ENCODE results near the gene LST1.

Gene LST1

DNA sequence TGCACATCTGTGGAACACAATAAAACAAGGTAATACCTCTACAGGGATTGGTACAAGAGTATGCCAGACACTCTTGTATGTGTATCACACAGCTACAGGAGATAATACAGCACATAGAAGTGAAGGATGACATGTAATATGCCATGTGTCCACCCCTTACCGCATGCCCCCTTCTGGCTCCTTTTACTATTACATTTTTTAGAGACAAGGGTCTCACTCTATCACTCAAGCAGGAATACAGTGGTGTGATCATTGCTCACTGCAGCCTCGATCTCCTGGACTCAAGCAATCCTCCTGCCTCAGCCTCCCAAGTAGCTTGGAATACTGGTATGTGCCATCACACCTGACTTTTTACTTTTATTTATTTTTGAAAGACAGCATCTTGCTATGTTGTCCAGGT is 10.9 kb downstream of the LST1 start:
- in situ Hi-C loops (cut with HindIII; ENCODE audit: low pct_unique_long_range_greater_than_20kb, low sequenced_read_pairs): no loop called here
- TF ChIP-seq JUND (IDR thresholded peaks at IDR 0.05; ENCODE audit: low read depth): no peak
- DNase-seq (ENCODE audit: low read depth in 1 of 2, low spot score in 1 of 2): peak in 1 of 2 experiments; percentile 54

DNA sequence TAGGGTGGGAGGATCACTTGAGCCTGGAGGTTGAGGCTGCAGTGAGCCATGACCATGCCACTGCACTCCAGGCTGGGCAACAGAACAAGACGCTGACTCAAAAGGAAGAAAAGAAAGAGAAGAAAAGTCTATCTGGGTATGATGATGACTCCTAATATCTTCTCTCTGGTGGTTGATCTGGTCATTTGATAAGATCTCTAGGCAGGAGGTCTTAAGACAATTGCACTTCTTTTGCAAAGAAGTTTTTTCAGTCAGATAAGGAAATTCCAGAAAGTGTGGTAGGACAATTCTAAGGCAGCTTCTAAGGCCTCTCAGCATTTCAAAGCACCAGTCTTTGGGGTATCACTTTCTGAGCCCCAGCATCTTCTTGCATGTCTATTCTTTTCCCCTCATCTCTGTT is 21.2 kb downstream of the LST1 start:
- no peak for TF ChIP-seq JUND (IDR thresholded peaks at IDR 0.05; ENCODE audit: low read depth)
- DNase-seq (ENCODE audit: low read depth in 1 of 2, low spot score in 1 of 2): no peak
- in situ Hi-C loops (cut with HindIII; ENCODE audit: low pct_unique_long_range_greater_than_20kb, low sequenced_read_pairs): no loop called here

DNA sequence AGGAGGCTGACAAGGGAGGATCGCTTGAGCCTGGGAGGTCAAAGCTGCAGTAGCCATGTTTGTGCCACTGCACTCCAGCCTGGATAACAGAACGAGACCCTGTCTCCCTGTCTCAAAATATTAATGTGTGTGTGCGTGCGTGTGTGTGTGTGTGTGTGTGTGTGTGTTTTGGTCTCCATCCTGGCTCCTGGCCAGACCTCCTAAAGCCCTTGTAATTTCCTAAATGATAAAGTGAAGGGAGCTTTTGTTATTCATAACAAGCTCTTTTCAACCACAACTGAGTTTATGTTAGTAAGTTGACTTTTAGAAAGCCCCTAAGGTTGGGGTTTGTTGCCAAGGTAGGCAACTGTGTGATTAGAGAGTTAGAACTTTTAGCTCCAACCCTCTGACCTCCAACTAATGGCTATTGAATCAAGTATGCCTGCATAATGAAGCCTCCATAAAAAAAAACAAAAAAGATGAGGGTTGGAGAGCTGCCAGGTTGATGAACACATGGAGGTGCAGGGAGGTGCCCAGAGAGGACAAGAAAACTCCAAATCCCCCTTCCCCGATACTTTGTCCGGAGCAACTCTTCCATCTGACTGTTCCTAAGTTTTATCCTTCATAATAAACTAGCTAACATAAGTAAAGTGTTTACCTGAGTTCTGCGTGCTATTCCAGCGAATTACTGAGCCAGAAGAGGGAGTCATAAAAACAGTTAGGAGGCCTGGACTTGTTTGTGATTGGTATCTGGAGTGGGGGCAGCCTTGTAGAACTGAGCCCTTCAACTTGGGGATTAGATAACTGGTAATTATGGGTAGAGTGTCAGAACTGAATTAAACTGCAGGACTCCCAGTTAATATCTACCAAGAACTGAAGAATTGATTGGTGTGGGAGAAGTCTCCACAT is 23.7 kb downstream of the LST1 start:
- in situ Hi-C loops (cut with HindIII; ENCODE audit: low pct_unique_long_range_greater_than_20kb, low sequenced_read_pairs): no loop called here
- no peak for DNase-seq (ENCODE audit: low read depth in 1 of 2, low spot score in 1 of 2)
- no peak for TF ChIP-seq JUND (IDR thresholded peaks at IDR 0.05; ENCODE audit: low read depth)

DNA sequence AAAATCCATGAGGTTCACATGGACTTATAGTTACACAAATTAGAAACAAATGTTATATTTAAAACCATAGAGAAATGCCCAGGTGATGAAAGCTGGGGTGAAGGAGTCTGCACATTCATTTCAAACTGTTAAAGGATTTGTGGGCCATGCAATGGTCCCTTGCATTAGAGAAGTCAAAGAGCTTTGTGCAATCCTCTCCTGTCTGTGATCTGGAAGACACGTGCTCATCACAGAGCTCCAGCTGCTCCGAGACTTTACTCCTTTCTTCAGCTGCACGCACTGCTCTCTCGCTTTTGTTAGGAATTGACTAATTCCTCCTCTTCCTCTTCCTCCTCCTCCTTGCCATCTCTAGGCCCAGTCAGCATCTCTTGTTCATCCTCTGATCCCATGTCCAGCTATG is 24.9 kb downstream of the LST1 start:
- TF ChIP-seq JUND (IDR thresholded peaks at IDR 0.05; ENCODE audit: low read depth): no peak
- DNase-seq (ENCODE audit: low read depth in 1 of 2, low spot score in 1 of 2): no peak
- in situ Hi-C loops (cut with HindIII; ENCODE audit: low pct_unique_long_range_greater_than_20kb, low sequenced_read_pairs): no loop called here

DNA sequence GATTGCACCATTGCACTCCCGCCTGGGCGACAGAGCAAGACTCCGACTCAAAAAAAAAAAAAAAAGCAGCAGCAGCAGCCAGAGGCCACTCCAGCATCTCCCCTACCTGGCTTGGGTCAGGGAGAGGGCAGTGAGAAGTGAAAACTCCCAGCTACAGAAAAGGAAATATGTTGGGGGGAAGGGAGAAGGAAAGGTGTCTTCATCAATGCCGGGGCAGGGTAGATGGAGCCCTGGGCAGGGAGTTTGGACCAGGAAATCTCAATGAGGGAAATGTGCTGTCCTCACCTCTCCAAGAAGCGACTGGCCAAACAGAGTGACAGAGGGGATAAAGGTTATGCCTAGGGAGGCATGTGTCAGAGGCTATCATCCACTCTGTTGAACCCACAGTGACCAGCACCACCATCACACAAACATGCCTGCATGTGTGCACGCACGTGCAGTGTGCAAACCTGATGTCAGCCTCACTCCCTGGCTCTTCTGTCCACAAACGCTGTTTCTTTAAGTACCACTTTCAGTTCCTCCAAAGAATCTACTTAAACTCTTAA is 28.1 kb downstream of the LST1 start:
- TF ChIP-seq JUND (IDR thresholded peaks at IDR 0.05; ENCODE audit: low read depth): no peak
- DNase-seq (ENCODE audit: low read depth in 1 of 2, low spot score in 1 of 2): no peak
- in situ Hi-C loops (cut with HindIII; ENCODE audit: low pct_unique_long_range_greater_than_20kb, low sequenced_read_pairs): no loop called here

DNA sequence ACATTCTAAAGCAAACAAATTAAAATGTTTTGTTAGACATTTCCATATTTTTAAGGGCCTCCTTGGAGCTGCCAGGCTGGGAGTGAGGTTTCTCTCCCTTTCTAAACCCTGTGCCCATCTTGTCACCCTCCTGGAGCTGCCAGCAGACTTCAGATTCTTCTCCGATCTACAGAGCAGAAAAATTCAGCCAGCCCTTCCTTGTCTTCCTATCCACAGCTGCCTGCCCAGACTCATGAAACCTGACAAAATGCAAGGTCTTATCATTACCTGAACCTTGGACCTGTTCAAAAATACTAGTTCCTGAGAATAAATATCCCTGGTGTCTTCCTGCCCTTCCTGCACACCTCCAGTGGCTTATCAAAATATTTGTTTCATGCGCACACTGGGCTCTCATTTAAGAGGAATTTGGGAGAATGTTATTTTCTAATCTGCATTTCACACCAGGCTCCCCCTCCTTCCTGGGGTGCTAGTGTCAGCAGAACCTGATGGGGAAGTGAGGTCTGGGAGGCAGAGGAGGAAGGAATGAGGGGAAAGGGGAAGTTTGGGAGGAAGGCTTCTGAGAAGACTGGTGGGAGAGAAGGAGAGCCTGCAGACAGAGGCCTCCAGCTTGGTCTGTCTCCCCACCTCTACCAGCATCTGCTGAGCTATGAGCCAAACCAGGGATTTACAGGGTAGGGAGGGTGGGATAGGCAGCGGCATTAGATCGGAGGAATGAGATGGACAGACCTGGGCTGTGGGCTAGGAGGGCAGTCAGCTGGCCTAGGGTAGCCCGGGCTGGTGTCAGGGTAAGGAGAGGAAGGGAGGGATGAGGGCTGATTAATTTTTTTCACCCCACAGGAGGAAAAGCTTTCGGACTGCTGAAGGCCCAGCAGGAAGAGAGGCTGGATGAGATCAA is 28.9 kb downstream of the LST1 start, which contains the start of gene AIF1:
TSS of gene AIF1 (plus strand) at position 551 of the 895 bp plus-strand sequence. CDS start at position 647, 96 bp downstream.
- in situ Hi-C loops (cut with HindIII; ENCODE audit: low pct_unique_long_range_greater_than_20kb, low sequenced_read_pairs): no loop called here
- DNase-seq (ENCODE audit: low read depth in 1 of 2, low spot score in 1 of 2): no peak
- TF ChIP-seq JUND (IDR thresholded peaks at IDR 0.05; ENCODE audit: low read depth): no peak

DNA sequence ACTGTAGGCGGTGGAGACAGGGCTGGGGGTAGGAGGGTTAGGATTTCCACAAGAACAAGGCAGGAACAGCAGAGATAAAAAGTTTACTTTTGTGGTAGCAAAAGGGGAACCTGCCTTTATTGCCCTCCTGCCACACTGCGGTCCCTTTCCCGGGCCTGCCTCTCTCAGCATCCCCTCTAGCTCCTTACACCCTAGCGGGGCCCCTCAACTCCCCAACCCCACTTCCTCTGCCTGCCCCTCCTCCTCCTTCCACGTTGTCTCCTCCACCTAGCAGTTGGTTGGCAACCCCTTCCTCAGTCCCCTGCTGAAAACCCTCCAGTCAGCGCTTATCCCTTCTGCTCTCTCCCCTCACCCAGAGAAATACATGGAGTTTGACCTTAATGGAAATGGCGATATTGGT is 29.7 kb downstream of the LST1 start:
- in situ Hi-C loops (cut with HindIII; ENCODE audit: low pct_unique_long_range_greater_than_20kb, low sequenced_read_pairs): no loop called here
- TF ChIP-seq JUND (IDR thresholded peaks at IDR 0.05; ENCODE audit: low read depth): no peak
- no peak for DNase-seq (ENCODE audit: low read depth in 1 of 2, low spot score in 1 of 2)

DNA sequence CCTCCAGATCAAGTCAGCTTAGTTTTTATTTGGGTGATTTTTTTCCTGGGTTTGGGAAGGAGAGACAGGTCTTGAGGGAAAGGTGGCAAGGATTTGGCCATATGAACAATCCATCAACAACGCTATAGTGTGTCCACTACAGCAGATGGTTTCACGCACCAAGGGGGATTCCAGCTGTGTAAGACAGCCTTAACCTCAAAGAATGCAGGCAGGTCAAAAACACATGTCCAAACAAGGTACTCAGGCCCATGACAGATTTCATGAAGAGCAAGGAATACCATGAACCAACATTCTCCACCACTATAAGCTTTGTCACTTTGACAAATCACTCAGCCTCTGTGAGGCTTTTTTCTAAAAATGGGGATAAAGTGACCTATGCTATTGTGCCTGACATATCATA is 30.9 kb downstream of the LST1 start:
- no peak for TF ChIP-seq JUND (IDR thresholded peaks at IDR 0.05; ENCODE audit: low read depth)
- in situ Hi-C loops (cut with HindIII; ENCODE audit: low pct_unique_long_range_greater_than_20kb, low sequenced_read_pairs): no loop called here

DNA sequence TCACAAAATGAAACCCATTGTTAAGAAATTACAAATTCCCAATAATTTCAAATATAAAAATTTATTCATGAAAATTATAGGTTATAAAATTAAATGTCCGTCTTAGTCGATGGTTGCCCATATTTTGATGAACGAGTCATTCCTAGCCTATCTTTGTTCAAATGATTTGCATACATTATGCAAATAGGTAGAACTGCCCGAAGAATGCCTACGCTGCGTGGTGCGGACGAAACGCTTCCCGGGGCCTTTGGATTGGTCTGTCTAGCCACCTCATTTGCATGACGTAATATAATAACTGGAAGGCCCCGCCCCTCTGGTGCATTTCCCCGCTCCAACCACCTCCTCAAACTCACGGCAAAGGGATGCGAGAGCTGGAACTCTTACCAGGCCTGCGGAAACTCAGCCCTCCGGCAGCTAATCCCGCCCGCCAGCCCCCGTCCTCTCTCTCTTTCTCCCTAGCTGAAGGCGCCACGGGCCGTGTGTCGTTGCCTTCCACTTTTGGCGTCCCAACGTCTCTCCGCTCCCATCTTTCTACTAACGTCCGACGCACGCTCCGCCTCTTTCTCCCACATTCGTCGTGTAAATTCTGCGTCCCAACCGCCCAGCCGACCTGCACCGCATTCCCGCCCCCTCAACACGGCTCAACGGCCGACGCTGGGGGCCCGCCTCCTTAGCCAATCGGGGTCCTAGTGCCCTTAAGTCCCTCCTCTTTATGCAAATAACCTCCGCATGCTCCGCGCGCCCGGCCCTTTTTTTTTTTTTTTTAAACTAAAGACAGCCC is 33.9 kb downstream of the LST1 start:
- peak; percentile 93 to 100 for DNase-seq (ENCODE audit: low read depth in 1 of 2, low spot score in 1 of 2)
- TF ChIP-seq JUND (IDR thresholded peaks at IDR 0.05; ENCODE audit: low read depth): no peak
- in situ Hi-C loops (cut with HindIII; ENCODE audit: low pct_unique_long_range_greater_than_20kb, low sequenced_read_pairs): no loop called here

More for the DNA sequence above, 30.9 kb downstream of the LST1 start:
- DNase-seq (ENCODE audit: low read depth in 1 of 2, low spot score in 1 of 2): no peak

DNA sequence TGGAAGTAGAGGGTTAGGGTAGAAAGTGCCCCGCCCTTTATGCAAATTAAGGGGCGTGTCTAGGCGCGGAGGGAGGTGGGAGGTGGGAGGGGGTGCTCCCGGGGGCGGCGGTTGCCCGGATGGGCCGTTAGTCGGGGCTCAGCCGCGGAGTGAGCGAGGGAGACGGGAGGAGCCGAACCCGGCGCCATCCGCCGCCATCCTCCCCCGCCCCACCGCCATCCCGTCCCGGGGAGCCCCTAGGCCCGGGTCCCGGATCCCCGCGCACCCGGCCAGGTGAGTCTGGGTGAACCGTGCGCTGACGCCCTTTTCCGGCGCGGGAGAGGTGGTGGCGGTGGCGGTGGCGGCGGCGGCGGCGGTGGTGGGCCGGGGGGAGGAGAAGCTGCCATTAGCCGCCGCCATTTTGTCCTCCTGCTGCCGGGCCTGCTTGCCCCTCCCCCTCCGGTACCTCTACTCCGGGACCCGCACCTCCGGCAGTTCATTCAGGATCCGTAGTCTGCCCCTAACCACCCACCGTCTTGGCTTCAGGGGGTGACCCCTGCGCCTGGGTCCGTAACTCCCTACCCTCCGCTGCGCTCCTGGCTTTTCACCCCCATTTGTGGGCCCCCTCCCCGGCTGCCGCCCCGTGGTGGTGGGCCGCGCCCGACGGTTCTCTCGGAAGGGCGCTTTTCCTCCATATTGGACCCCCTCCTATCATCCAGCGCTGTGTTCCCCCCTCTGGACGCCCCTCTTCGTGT is 34.7 kb downstream of the LST1 start, which contains the start of gene PRRC2A:
TSS of gene PRRC2A (plus strand) at position 130 of the 734 bp plus-strand sequence. CDS start 2,075 bp downstream, outside the sequence.
- peak in 1 of 2 experiments; percentile 52 for DNase-seq (ENCODE audit: low read depth in 1 of 2, low spot score in 1 of 2)
- no peak for TF ChIP-seq JUND (IDR thresholded peaks at IDR 0.05; ENCODE audit: low read depth)
- in situ Hi-C loops (cut with HindIII; ENCODE audit: low pct_unique_long_range_greater_than_20kb, low sequenced_read_pairs): no loop called here

DNA sequence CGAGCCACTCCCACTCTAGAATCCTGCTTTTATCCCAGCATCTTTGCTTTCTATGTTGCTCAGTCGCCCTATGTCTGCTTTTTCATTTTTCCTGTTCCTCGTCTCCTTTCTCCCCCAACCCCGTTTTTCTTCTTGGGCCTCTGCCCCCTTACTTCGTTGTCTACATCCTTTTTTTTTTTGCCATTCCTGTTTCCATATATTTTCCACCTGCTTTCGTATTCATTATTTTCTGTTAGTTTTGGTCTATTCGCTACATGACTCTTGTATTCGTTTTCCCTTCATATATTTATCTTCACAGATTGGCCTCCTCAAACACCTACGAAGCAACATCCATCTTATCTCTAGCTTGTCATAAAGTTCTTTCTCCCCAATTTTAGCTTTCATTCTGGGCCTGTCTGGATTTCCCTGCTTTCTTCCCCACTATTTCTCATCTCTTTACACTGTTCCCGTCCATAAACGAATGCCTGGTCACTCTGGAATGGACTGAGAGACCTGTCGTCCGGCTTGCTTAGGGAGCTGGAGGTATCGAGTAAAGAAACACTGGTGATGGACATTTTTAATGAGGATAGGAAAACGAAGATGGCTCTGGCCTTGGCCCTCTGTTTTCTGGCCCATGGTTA is 35.4 kb downstream of the LST1 start:
- in situ Hi-C loops (cut with HindIII; ENCODE audit: low pct_unique_long_range_greater_than_20kb, low sequenced_read_pairs): no loop called here
- DNase-seq (ENCODE audit: low read depth in 1 of 2, low spot score in 1 of 2): no peak
- no peak for TF ChIP-seq JUND (IDR thresholded peaks at IDR 0.05; ENCODE audit: low read depth)

All from T47D (cell line).